NCI-H2029 (cell line): ENCODE measurements around the gene EHBP1.

Experiments
- DNase-seq: peaks from one replicate; lab custom pipeline; 2025; lab: John Stamatoyannopoulos, UW

The EHBP1 gene

DNA sequence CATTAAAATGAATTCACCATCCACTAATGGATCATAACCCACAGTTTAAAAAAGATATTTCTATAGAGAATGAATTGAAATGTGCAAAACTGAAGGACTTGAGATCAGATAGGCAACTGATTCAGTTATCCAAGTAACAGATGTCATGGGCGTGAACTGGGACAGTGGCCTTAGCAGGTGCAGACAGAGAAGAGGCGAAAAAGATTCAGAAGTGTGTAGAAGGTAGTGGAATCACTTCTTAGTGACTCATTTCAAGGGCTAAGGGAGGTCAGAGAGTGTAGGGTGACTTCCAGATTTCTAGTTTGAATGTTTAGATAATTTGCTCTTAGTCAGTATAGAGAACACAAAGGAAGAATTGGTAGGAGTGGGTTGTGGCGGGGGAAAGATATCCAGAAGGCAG lies 79.7 kb downstream of the EHBP1 start:
- DNase-seq = no peak

DNA sequence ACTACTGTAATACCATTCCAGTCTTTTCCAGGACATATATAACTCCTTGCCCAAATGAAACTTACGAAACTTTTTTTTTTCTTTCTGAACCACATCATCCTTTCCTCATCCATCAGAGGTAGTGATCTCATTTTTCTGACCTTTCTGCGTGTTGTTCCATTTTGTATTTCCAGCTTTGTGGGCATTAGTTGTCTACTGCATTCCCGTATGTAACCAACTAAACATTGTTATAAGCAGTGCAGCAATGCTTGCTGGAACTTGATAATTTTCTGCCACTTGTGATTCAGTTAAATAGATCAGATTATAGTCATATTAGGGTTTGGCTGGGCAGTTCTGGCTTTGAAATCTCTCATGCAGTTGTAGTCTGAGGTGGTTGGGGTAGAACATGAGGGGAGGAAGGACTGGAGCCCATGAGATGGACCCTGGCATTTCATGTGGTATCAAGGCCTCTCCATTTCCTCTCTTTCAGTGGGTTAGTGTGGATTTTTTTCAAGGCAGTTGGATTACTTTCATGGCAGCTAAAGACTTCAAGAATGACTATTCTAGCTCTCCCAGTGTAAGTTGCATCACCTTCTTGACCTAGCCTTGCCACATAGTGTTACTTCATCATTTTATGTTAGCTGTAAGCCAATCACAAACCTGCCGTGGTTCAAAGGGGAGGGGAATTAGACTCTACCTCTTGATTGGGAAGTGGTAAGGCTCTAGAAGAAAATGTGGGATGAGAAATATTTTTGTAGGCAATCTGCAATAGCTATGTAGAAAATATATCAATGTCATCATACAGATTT lies 80.5 kb downstream of the EHBP1 start:
- no peak for DNase-seq

DNA sequence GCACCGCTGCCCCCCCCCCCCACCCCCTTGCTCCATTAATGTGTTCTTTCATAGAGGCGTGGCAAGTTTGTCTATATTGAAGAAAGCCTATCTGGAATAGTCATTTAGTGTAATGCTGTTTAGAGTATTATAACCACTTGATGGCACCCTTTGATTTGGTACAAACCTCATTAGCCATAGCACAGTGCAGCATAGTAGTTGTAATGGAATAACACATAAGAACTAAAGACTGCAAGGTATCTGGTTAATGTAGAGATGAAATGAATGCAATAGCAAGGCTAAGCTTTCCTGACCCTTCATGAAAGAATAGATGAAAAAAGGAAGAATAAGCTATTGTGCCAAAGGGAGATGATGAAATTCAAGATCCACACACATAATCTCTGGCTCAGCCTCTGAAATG lies 81.9 kb downstream of the EHBP1 start:
- peak; percentile 8 for DNase-seq

DNA sequence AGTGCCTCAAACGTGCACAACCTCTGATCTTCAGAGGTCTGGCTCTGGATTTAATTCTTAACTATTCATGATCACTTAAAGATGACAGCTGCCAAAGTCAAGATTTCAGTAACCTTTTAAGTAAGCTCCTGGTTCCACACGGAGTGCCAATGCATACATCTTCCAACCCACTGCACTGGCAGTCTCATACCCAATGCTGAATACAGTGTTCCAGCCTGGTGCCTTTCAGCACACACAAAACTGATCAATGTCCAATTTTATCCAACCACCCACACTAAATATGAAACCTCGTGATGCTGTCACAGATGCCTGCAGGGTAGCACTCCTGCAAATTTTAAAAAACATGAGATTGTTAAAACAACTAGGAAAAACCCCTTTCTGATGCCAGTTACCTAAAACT lies 84.0 kb downstream of the EHBP1 start:
- DNase-seq = no peak

DNA sequence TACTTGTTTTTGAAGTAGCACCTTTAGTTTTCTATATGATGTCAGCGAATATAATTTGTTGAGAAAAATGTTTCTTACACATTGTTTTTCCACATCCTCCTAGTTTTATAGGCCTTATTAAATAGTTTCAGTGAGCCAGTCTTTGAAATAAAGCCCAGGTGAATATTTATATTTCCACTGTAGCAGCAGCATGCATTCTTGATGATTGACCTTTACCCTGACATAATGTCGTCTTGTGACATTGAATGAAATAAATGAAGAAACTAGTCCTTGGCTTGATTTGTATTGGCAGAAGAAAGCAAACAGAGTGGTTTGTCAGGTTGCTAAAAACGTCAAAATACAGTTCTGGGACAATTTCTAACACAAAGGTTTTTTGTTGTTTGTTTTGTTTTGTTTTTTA lies 84.4 kb downstream of the EHBP1 start:
- DNase-seq = no peak

DNA sequence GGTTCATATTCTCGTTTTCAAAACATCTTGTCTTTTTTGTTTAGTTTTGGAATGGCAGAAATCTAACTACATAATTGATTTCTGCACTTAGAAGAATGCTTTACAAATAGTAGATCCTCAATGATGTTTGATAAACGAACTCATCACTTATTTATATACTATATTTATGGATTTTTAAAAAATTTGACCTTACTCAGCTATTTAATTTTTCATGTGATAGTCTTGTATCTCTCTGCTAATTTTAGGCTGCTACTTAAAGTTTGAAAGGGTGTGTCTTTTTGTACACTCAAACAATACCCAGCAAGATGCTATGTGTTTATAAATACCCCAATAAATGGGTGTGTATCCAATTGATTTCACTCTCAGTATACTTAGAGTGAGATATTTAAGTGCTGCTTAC lies 86.9 kb downstream of the EHBP1 start:
- no peak for DNase-seq

DNA sequence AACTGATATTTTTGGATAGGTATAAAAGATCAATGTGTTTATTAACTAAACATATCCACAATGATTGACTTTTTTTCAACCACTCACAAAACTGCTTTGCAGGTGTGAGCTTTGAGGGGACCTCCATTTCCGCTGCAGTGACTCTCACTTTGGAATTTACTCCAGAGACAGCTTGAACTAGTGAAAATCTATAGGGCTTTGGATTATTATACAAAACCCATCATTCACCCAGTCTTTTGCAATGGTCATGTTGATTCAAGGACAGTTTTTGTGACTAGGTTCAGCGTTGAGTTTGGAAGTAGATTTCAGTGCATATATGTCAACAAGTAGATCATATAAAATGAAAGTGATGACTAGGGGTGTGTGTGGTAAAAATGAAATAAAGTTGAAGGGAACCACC lies 87.7 kb downstream of the EHBP1 start:
- DNase-seq = no peak

DNA sequence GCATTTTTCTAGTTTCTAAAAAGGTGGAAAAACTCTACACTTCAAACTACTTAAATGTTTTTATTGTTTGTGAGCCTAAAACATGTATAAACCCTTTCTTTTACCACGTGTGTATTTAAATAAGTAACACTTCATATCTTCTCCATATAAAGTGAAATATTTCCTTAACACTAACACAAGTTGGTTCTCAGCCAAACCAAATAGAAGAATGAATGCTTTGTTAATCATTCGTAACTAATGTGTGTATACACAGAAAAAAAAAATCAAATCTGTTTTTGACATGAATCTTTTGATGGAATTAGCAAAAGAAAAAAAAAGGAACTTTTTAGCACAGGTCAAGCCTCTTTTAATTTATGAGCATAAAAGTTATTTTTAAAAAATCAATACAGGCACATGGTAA lies 89.3 kb downstream of the EHBP1 start:
- peak; percentile 80 for DNase-seq

DNA sequence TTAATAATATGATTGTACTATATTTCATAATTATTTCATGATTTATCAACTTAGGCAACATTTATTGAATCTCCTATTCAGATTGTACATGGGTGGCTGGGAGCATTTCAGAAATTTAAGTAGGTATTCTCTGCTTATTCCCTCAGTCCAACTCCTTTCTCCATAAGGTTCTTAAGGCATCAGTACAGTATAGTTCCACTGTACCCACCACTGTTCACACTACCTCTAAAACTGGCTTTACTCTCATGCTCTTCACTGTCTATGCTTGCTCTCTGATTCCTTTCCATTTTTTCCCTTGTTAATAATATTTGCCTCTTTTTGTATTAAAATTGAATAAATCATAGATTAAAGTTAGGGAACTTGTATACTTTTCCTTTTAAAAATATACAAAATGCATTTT lies 89.8 kb downstream of the EHBP1 start:
- DNase-seq = no peak

DNA sequence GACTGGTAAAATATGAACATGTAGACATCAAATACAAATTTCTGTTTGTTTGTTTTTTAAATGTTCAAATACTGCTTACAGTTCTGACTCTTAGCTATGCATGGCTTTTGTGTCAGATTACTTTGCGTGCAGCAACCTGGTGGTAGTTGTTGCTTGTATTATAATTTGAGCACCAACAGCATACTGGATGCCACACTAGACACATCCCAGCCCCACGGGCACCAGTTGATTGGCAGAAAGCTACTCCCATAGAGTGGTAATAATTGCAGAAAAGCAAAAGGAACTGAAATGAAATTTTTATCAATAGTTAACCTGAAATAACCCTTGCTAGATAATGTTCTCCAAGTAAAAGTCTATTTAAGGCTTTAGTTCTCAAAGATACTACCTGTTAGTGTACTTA lies 91.6 kb downstream of the EHBP1 start:
- no peak for DNase-seq

DNA sequence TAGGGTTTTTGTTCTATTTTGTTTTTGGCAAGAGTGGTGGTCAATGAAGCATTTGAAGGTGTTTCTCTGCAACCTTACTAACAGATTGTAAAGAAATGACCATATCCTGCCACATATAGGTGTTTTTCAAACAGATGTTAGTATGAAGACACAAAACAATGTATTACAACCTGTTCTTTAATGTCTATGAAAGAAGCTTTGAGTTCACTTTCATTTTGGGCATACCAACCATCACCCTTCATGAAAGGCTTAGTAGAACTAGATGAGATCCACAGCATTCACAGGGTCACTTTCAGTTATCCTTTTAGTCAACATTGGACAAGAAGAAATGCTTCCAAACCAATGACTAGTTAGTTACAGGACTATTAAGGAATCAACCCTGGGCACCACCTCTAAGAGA lies 95.1 kb downstream of the EHBP1 start:
- DNase-seq = no peak

DNA sequence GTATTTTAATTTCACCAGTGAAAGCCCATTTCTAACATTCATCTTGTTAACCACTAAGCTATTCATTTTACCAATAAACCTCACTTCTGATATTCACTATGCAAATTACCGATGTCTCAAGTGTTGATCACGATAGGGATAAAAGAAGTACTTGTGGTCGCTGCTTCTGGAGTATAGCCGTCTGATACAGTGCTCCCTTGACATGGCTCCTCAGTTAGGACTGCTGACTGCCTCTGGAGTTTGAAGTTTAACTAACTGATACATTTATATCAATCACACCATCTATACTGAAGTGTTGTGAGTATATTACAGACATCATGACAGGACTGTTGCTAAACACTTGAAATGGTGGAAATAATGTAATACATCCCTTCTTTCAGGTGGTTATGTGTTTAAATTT lies 95.6 kb downstream of the EHBP1 start:
- DNase-seq = no peak

DNA sequence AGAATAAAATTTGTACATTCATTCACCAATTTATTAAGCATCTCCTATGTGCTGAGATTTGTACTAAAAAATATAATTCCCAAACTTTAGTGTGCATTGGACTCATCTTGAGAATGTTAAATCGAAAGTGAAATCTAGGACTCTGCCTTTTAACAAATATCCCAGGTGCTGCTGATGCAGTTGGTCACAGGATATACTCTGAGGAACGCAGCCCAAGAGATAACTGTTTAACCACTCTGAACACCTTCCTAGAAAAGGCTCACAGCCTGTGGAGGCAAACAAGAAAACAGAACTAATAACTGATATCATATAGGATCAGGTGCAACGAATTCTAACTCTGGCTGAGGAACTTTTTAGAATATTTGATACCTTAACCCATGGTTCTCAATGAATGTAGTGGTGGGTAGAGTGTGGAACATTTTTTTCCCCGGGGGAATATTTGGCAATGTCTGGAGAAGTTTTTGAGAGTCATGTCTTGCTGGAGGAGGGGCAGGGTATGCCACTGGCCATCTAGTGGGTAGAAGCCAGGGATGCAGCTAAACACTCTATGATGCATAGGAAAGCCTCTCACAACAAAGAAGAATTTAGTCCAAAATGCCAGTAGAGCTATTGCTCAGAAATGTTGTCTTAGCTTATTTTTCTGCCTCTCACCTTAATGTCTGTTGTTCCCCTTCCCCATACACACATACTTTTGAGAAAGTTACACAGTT lies 96.5 kb downstream of the EHBP1 start:
- DNase-seq = no peak

DNA sequence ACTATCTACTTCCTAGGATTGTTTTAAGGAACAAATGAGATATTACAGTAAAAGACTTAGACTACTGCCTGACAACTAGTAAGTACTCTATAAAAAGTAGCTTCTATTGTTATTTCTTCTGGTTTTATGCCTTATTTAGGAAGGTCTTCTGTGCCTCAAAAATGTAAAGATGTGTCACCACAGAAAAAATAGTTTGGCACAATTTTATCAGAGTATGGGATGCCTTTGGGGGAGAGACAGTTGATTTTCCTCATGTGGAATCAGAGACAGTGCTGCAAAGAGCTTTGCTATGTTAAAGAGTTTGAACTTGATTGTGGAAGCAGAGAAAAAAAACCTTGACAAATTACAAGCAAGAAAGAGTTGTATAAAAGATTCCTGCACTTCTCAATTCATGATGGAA lies 98.4 kb downstream of the EHBP1 start:
- DNase-seq = no peak

DNA sequence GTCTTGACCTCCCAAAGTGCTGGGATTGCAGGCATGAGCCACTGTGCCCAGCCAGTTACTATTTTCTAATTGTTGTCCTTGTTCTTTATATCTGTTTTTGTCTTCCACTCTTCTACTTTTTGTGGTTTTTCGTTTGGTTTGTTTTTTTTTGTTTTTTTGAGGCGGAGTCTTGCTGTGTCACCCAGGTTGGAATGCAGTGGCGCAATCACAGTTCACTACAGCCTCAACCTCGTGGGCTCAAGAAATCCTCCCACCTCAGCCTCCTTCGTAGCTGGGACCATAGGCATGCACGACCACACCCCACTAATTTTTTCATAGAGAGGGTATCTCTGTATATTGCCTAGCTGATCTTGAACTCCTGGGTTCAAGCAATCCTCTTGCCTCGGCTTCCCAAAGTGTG lies 100.7 kb downstream of the EHBP1 start:
- DNase-seq = no peak

DNA sequence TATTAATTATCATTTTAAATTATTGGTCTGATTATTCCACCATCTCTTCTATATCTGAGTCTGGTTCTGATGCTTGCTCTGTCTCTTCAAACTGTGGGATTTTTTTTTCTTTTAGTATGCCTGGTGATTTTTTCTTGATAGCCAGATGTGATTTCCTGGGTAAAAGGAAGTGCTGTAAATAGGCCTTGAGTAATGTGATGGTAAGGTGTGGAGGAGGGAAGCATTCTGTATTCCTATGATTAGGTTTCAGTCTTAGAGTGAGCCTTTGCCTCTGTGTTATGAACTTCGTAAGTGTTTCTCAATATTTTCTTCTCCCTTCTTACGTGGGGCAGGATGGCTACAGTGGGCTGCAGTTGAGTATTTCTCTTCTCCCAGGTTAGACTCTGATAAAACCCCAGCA lies 103.0 kb downstream of the EHBP1 start:
- no peak for DNase-seq

DNA sequence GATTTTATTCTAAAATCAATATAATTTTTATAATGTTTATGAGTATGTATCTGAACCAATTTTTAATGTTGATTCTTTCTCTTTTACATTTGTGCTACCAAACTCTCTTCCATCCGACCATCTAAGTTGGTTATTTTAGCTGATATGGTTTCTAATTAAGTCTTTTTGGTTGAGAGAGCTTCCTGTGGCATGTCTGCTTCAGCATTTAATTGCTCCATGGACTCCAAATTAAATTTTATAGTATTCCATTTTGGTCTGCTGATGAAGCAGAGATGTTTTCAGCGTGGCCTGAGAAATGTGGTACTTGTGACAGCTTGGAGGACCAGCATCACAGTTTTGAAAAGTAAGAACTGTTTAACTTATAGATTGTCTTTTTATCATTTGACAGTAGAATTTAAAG lies 105.6 kb downstream of the EHBP1 start:
- DNase-seq = no peak

DNA sequence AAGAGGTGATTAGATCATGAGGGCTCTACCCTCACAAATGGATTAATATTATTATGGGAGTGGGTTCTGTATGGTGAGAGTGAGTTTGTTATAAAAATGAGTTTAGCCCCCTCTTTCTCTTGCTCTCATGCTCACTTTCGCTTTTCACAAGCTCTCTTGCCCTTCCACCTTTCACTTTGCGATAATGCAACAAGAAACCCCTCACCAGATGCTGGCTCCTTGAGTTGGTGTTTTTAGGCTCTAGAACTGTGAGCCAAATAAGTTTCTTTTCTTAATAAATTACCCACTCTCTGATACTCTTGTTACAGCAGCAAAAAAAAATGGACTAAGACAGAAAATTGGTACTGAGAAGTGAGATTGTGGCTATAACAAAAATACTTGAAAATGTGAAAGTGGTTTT lies 106.5 kb downstream of the EHBP1 start:
- no peak for DNase-seq

DNA sequence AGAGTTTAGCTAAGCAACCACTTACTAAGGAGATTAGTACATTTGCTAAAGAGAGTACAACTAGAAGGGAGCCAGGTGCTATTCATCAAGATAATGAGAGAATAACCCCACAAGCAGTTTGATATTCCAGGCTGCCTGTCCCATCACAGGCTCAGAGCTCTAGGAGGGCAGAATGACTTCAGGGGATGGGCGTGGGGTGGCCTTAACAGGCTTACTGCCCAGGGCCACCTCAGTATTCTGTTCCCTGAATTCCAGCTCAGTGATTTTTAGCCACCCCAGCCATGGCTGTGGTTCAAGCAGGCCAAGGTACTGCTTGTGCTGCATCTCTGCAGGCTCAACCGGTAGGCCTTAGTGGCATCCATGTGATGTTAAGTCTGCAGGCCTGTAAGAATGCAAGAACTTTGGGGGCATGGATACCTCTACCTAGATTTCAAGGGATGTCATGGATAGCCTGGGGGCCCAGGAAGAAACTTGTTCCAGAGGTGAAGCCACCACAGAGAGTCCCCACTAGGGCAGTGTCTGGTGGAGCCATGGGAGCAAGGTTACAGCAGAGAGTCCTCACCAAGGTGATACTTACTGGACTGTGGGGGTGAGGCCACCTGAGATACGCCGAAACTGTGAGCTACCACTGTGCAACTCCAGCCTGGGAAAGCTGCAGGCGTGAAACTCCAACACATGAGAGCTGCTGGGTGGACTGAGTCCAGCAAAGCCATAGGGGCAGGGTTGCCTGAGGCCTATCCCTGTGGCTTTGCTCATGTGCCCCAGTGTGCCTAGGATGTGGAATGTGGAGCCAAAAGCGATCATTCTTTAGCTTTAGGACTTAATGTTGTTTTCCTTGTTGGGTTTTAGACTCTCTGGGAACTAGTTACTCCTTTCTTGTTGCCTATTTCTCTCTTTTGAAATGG lies 107.7 kb downstream of the EHBP1 start:
- no peak for DNase-seq

DNA sequence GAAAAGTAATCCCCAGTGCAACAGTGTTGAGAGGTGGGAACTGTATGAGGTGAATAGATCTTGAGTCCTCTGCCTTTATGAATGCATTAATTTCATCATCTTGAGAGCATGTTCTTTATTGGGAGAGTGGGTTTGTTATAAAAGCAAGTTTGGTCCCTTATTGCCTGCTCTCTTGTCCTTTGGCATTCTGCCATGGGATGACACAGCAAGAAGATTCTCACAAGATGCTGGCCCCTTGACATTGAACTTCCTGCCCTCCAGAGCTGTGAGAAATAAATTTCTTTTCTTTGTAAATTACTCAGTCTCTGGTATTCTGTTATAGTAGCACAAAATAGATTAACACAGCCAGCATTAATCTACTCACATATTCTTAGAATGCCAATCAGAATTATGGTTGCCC lies 108.6 kb downstream of the EHBP1 start:
- no peak for DNase-seq

DNA sequence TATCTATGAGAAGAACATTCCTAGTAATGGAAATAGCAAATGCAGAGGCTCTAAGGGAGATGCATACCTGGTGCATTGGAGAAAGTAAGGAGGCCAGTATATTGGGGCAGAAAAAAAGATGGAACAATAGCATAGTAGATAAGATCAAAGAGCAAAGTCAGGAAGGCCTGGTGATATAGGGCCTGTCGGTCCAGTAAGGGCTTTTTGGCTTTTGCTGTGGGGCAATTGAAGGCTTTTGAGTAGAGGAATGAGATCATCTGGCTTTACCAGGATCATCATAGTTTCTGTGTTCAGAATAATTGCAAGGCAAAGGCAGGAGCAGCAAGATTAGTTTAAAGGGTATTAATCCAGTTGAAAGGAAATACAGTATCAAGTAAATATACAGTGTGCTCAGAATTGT lies 111.8 kb downstream of the EHBP1 start:
- DNase-seq = no peak

DNA sequence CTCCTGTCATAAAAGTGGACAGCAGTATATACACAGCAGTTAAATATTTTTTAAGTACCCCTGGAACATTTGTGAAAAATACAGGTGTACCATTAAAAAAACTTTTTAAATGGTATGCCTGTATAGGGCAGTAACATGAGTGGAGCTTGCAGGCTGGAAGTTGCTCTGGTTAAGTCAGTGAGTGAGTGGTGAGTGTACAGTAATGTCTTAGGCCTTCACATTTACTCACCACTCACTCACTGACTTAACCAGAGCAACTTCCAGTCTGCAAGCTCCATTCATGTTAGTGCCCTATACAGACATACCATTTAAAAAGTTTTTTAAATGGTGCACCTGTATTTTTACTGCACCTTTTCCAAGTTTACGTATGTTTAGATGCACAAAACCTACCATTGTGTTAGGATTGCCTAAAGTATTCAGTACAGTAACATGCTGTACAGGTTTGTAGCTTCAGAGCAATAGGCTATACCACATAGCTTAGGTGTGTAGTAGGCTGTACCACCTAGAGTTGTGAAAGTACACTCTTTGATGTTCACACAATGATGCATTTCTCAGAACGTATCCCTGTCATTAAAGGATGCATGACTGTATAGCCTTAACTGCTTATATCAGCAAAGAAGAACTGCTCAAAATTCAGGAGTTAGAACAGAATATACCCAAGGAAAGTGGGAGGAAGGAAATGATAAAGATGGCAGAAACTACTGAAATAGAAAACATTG lies 112.6 kb downstream of the EHBP1 start:
- no peak for DNase-seq
